HG03439 (cell line): ENCODE results near the gene NCBP2L.
"Not testable (repeated sequence)": the region's sequence is repeated elsewhere in the genome, so short reads cannot be mapped to it uniquely, and the experiment has no call there.

Experiments used
- ATAC-seq: cut with Tn5 transposase; IDR thresholded peaks from one replicate; pipeline ENCODE4 v1.9.1; 2021; ENCODE audit warnings: mild to moderate bottlenecking, moderate library complexity; ENCODE audit not compliant: unreplicated experiment

Gene NCBP2L

DNA sequence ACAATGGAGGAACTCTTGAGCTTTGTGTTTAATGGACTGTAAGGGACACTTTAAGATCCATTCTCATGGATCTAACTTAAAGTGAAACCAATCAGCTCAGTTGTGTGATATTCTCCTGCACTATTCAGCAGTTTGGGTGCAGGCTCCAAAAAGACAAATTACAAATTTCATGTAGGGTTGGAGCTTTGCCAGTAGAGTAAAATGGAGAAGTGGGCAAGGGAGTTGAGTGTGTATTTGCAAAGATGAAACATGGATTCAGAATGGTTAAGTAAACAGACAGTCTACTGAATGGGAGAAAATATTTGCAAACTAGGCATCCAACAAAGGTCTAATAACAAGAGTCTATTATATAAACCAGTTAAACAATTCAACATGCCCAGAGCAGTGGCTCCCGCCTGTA, 26.9 kb downstream of the NCBP2L start:
- no peak for ATAC-seq

DNA sequence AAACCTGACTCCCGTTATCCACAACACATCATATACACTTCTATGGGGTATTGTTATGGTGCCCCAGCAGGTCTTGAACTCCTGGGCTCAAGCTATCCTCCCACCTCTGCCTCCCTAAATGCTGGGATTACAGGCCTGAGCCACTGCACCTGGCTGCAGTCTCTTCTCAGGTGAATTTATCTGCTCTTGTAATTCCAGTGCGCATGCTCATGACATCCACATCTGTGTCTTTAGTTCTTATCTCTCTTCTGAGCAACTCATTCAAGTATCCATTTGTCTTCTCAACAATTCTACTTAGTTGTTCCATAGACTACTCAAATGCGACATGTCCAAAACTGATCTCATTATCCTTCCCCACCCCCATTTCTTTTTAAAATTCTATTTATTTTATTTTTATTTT, 27.6 kb downstream of the NCBP2L start:
- no peak for ATAC-seq

DNA sequence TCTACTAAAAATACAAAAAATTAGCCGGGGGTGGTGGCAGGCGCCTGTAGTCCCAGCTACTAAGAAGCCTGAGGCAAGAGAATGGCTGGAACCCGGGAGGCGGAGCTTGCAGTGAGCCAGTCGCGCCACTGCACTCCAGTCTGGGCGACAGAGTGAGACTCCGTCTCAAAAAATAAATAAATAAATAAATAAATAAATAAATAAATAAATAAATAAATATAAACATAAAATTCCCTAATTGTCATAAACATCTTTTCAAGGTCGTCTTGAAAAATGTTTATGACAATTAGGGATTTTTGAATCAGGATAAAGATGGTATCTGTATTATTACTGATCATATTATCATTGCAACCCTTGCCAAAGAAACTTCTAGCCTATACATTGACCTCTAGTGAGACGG, 32.5 kb downstream of the NCBP2L start:
- not testable (repeated sequence) for ATAC-seq

DNA sequence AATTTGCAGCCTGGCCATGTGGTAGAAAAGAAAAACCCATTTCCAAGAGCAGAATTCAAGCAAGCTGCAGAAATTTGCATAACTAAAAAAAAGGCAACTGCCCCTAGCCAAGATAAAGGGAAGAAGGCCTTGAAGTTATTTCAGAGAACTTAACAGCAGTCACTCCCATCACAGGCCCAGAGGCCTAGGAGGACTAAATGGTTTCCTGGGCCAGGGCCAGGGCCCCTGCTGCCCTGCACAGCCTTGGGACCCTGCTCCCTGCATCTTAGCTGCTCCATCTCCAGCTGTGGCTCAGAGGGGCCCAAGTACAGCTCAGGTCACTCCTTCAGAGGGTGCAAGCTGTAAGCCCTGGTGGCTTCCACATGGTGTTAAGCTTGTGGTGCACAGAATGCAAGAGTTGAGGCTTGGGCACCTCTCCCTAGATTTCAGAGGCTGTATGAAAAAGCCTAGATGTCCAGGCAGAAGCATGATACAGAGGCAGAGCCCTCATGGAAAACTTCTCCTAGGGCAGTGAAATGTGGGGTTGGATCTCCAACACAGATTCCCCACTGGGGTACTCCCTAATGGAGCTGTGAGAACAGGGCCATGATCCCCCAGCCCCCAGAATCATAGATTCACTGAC, 41.5 kb downstream of the NCBP2L start:
- ATAC-seq, result no peak

DNA sequence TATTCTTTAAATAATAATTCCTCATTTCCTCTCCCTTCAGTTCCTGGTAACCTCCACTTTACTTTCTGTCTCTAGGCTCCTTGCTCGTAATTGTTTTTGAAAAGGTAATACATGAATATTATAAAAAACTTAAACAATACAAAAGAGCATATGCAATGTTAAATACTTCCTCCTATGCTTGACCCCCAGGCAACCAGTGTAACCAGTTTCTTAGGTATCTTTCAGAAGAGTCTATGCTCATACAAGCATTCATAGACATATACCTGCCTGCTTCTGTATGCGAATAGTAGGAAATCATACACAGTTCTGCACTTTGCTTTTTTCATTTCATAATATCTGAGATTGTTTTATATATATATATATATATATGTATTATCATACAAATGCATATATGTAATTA, 45.5 kb downstream of the NCBP2L start:
- ATAC-seq, result no peak

DNA sequence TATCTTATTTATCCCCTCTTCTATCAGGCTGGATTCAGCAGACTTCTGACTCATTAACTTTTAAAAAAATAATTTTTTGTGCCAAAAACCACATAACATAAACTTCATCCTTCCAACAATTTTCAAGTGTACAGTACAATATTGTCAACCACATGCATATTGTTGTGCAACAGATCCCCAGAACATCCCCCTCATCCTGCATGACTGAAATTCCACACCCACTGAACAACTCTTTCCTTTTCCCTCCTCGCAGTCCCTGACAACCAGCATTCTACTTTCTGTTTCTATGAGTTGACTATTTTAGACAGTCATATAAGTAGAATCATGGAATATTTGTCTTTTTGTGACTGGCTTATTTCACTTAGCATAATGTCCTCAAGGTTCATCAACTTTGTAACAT, 45.9 kb downstream of the NCBP2L start:
- no peak for ATAC-seq

DNA sequence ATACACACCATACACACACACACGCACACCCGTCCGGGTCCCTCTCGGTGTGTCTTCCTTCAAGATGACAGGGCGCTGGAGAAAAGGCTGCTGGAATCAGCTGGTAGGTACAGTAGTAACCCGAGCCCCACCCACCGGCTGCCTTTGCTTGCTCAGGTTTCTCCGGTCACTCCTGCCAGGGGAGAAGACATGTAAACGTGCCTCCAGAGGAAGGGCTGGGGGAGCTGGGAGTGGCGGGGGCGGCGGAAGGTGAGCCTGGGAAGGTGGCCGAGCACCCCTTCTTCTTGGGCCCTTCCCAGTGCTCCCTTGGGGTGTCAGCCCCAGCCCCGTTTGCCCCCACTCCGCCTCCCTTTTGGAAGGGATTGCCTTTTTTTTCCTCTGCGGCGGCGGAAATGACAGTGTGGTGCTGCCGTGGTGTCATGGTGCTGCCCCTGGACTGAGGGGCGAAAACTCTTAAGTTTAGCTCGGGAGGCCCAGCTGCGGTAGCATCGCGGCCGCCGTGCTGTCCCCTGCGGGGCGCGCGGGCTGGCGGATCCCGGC, 48.2 kb downstream of the NCBP2L start, which contains the start of gene MID2:
MID2 (plus strand) TSS at position 169 of the 540 bp plus-strand sequence. CDS start 561 bp downstream, outside the sequence.
- ATAC-seq, result peak; percentile 50

DNA sequence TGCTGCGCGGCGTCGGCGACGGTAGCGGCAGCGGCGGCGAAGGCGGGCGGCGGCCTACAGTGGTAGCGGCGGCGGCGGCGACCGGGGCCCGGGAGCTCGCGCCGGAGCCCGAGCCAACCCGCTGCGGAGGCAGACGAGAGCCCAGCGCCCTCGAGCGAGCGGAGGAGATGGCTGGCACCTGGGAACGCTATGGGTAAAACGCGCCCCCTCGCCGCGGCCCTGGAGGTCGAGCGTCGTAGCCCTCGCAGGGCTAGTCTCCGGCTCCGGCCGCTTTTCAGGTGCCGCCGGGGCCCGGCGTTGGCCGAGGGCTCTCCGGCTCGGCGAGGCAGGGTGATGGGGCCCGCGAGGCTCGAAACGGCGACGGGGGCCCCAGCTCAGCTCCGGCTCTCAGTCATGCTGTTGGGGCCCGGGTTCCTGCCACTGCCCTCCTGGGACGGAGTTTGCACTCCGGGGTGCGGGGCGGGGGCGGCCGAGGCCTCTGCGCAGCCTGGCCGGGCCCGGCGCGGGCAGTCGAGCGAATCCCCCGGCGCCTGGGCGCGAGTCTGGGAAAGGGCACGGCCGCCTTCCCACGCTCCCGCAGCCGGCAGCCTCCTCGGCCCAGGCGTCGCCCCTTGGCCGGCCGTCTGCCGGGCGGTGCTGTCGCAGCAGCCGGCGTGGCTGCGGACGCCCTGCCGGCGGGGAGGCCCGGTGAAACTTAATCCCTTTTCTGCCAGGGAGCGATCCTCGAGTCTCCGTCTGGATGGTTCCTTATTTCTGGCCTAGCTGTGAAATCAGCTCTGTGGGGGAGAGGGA, 48.9 kb downstream of the NCBP2L start:
- peak; percentile 58 for ATAC-seq

DNA sequence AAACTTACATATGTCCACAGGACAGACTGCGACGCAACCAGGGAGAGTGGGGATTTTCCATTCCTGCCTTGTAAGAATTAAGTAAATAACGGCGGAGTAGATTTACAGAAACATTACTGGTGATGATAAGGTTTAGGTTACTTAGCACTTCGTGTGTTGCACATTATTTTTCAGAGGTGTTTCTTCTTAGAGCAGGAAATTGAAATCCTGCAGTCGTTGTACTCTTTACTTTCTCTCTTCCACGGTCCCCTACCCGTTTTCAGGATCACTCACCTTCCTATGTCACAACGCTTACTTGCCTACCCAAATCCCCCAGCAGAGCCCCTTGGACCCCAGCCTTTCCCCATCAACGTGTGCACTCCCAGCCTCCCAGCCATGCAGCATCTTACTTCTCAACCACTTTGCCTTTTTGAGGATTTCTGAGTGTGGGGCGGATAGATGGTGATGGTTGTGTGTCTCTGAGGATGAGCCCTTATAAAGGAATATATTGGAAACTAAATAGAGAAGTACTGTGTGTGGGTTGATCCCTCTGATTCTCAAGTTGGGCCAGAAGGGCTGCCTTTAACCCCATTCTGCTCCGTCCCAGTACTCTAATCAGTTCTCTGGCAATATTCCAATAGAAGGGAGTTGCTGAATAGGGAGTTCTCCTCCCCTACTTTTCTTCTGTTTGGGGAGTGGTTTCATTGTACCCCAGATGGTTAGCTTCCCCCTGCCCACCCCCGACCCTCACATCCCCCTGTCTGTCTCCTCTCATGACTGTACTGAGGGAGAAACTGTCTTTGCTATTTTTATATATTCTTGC, 49.7 kb downstream of the NCBP2L start:
- no peak for ATAC-seq

DNA sequence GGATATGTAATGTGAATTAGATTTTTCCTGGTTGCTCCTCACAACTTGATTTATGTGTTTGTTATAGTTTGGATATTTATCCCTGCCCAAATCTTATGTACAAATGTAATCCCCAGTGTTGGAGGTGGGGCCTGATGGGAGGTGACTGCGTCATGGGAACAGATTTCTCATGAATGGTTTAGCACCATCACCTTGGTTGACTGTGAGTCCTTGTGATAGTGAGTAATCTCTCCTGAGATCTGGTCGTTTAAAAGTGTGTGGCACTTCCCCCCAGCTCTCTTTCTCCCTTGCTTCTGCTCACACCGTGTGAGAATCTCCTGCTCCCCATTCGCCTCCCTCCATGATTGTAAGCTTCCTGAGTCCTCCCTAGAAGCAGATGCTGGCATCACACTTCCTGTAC, 50.3 kb downstream of the NCBP2L start:
- no peak for ATAC-seq

DNA sequence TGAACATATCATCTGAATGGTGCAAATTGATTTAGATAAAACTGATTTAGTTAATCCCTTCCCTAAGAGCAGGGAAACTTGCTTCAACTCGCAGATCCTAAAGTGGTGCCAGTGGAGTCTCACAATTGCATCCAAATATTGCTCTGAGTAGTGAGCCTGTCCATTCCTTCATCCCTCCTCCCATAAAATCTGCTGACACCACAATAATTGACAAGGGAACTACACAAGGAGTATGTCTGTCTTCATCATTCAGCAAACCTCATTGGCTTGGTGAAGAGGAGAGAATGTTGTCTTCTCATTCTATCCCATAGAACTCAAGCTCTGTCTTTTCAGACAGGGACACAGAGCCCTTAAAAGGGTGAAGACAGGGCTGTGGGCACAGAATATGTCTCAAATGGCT, 52.3 kb downstream of the NCBP2L start:
- ATAC-seq, result no peak

DNA sequence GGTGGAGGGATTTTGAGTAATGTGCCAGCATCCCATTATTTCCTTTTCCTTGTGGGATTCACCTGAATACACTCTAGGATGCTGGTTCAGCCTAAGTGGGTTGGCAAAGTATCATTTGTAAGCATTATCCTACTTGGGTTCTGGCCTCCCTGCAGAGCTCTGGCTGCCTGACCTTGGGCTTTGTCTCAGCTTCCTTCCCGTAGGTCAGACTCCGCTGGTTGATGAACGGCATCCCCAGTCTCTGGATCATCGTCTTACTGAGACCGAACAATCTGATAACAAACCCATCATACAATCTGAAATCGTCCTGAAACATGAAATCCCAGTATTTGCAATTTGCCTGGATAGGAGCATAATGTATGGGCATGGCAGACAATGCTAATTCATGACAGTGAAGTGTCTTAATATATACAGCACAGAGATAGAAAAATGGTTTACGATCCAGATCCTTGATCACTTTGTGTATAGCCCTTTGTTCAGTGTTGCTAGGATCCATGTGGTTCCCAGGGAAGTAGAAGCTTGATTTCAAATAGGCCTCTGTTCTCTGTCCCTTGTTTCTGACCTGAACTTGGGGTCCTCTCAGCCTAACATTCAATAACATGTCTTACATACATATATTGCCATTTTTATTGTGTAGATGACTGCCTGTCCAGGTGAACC, 53.7 kb downstream of the NCBP2L start:
- ATAC-seq, result no peak

DNA sequence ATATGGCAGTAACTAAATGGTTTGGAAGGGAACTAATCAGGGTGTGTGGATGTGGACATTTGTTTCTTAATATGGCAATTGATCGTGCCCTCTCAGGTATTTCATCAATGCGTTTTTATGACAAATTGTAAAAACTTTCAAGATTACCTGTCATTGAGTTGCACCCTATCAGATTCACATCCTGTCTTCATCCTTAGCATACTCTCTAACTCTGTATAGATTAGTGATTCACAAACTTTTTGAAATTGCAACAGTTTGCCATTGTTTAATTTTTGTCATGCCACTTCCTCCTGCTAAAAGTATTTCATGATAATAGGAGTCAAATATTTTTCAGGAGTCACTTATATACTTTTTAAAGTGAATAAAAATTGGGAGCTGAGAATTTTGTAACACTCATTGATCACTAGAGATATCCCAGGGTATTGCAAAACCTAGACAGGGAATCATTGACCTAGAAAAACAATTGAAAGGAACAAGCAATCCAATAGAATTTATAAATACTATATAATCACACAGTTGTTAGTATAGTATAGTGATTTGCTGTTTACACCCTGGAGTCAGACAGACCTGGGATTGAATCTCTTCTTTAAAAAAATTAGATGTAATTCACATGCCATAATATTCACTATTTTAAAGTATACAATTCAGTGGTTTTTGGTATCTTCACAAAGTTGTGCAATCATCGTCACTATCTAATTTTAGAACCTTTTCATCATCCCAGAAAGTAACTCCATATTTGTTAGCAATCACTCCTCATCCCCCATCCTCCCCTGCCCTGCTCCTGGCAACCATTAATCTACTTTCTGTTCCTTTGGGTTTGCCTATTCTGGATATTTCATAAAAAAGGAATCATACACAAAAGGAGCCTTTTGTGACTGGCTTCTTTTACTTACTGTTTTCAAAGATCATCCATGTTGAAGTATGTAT, 57.0 kb downstream of the NCBP2L start:
- ATAC-seq, result no peak

DNA sequence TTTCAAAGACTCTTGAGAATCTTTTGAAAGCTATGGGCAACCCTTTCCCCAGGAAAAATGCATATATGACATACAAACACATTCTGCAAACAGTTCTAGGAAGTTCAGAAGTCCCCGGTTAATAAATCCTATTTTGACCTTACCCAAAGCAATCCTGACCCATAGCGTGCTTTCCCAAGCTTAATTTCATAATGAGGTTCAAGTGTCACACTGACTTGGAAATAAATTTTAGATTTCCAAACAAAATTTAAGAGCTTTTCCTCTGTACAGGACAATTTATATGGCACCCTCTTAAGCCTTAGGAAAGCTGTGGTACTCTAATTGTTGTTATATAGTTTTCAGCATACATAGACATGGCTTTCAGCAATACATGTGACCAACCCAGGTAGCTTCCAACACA, 59.4 kb downstream of the NCBP2L start:
- ATAC-seq, result no peak

DNA sequence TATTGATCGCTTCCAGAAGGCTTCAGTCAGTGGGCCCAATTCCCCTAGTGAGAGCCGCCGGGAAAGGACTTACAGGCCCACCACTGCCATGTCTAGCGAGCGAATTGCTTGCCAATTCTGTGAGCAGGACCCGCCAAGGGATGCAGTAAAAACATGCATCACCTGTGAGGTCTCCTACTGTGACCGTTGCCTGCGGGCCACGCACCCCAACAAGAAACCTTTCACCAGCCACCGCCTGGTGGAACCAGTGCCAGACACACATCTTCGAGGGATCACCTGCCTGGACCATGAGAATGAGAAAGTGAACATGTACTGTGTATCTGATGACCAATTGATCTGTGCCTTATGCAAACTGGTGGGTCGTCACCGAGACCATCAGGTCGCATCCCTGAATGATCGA, 63.4 kb downstream of the NCBP2L start:
- ATAC-seq, result no peak

DNA sequence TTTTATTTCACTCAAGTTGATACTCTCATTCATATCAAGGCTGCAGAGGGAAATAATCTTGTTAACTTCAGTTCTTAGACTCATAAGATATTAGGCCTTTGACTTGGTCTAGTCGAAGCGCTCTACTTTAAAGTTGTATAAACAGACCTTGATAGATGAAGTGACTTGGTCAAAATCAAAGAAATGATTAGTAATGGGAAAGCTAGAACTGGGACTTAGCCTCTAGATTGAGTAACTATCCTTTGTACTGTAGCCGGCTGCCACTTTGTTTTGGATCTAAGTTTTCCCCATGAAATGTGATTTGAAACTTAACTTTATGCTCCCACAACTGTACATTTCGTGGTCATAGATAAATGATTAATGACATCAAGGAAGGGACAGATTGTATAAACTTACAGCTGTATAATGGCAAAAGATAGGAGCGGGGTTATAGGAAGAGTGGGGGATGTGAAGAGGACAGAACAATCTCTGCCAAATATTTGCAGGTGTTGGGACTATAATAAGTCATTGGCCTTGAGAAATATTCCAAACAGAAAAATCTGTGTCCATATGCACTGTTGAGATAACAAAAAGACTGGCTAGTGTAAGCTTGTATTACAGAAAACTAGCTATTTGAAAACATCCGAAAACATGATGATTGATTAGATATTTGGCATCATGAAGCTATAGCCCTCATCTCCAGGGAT, 65.3 kb downstream of the NCBP2L start:
- no peak for ATAC-seq
